HepG2 (cell line): Measurements from ENCODE around the gene OSTF1. TPM values are rescaled to one million over a fixed set of nuclear protein-coding genes. Genes with fewer than 3 reads are reported as not detected.
A peak's percentile ranks its signal among the peaks of the same experiment; 100 is the strongest.

Experiments
- ATF3 ChIP-seq: sonication (generic); formaldehyde crosslinking; IDR thresholded peaks from 2 replicates; pipeline ENCODE4 v1.4.0; 2020; ENCODE audit warnings: missing genetic modification reagents
- BATF2 ChIP-seq: sonication (generic); formaldehyde crosslinking; IDR thresholded peaks from 2 replicates; pipeline ENCODE4 v1.8.0; 2022; ENCODE audit warnings: mild to moderate bottlenecking, missing genetic modification reagents, moderate library complexity
- CHCHD3 ChIP-seq: sonication (generic); formaldehyde crosslinking; IDR thresholded peaks from 2 replicates; pipeline ENCODE4 v1.8.0; 2022; ENCODE audit warnings: mild to moderate bottlenecking, missing genetic modification reagents, moderate library complexity
- CTCF ChIP-seq: sonication (generic); formaldehyde crosslinking; IDR thresholded peaks from 2 replicates; pipeline ENCODE4 v1.5.0; 2020; ENCODE audit warnings: mild to moderate bottlenecking, missing genetic modification reagents, moderate library complexity
- JUN ChIP-seq: sonication (generic); formaldehyde crosslinking; IDR thresholded peaks from 2 replicates; pipeline ENCODE4 v1.4.0; 2020; ENCODE audit warnings: mild to moderate bottlenecking, missing genetic modification reagents
- MLXIP ChIP-seq: sonication (generic); formaldehyde crosslinking; IDR thresholded peaks from 2 replicates; pipeline ENCODE4 v1.9.0; 2021; ENCODE audit warnings: missing genetic modification reagents, borderline replicate concordance
- NFE2 ChIP-seq: sonication (generic); formaldehyde crosslinking; IDR thresholded peaks from 2 replicates; pipeline ENCODE4 v1.4.0; 2020; ENCODE audit warnings: missing genetic modification reagents
- NR3C1 ChIP-seq: sonication (generic); formaldehyde crosslinking; IDR thresholded peaks from 2 replicates; pipeline ENCODE4 v1.4.0; 2020; ENCODE audit warnings: missing genetic modification reagents
- RARG ChIP-seq: sonication (generic); formaldehyde crosslinking; IDR thresholded peaks from 2 replicates; pipeline ENCODE4 v1.4.0; 2020; ENCODE audit warnings: low read depth, mild to moderate bottlenecking, missing genetic modification reagents
- TRIM22 ChIP-seq: fragments of 450-650 bp; IDR thresholded peaks from 2 replicates; pipeline ENCODE4 v1.6.1; 2017
- ZHX1 ChIP-seq: sonication (generic); formaldehyde crosslinking; IDR thresholded peaks from 2 replicates; pipeline ENCODE4 v1.8.1; 2022; ENCODE audit warnings: low read depth, mild to moderate bottlenecking, missing genetic modification reagents
- ZMYM3 ChIP-seq: sonication (generic); formaldehyde crosslinking; IDR thresholded peaks from 2 replicates; pipeline ENCODE4 v1.5.1; 2020; ENCODE audit warnings: mild to moderate bottlenecking, missing genetic modification reagents
- ZNF20 ChIP-seq: sonication (generic); formaldehyde crosslinking; IDR thresholded peaks from 2 replicates; pipeline ENCODE4 v1.4.0; 2020; ENCODE audit warnings: mild to moderate bottlenecking, moderate library complexity, missing genetic modification reagents
- ZSCAN9 ChIP-seq: IDR thresholded peaks from 2 replicates; pipeline ENCODE4 v1.6.1; 2016; ENCODE audit warnings: borderline replicate concordance
- ZXDC ChIP-seq: sonication (generic); formaldehyde crosslinking; IDR thresholded peaks from 2 replicates; pipeline ENCODE4 v1.5.0; 2020; ENCODE audit warnings: mild to moderate bottlenecking, missing genetic modification reagents
- polyA plus RNA-seq, 8 experiments: library from polyadenylated mRNA; depleted of rRNA in 3 of 8; stranded (reverse) in 7 of 8; unstranded in 1 of 8; fragments of >200 nt; fragmentation: Illumina TruSeq in 4 of 8; extraction: Trizol in 4 of 8; gene quantifications; 2 replicates each; pipeline versions ENCODE4 v1.2.1 to v1.2.3, GENCODE V29; 2011 to 2016; ENCODE audit warnings: low read depth in 4 of 8, missing spikeins in 1 of 8, mixed read lengths in 1 of 8; ENCODE audit not compliant: insufficient read depth in 1 of 8
- total RNA-seq, 5 experiments: library from RNA; depleted of rRNA; stranded (reverse); fragments of >200 nt; fragmentation: Illumina TruSeq; extraction: Trizol; gene quantifications; 2 replicates each; pipeline ENCODE4 v1.2.3, GENCODE V29; 2016; ENCODE audit warnings: low read depth in 1 of 5

OSTF1 gene
- total and polyA plus RNA-seq, 2 of the 13 experiments (the other 11 are each of a cell fraction or from before 2014, with no cell fraction given): 16.8 to 39.0 TPM

GRCh38 chr9:75087824-75088645 lies at the start of gene OSTF1, which contains the start of gene NMRK1 (continued):
- TF ChIP-seq CTCF (CRISPR knock-in tag): peak; percentile 39
- no peak for TF ChIP-seq NFE2 (CRISPR knock-in tag)
- TF ChIP-seq ZHX1 (CRISPR knock-in tag): peak; percentile 68; the same call in 1 of the 2 replicates
- no peak for TF ChIP-seq ATF3 (CRISPR knock-in tag)
- peak; percentile 46; the same call in 1 of the 2 replicates for TF ChIP-seq CHCHD3 (CRISPR knock-in tag)
- TF ChIP-seq ZSCAN9 (CRISPR knock-in tag): no peak; the same call in 1 of the 2 replicates
- TF ChIP-seq NR3C1 (CRISPR knock-in tag): no peak
- no peak for TF ChIP-seq TRIM22
- 0 out of 2 replicates have a peak, but pooled peaks have one; percentile 4 for TF ChIP-seq ZXDC
- TF ChIP-seq BATF2: no peak
- TF ChIP-seq MLXIP (CRISPR knock-in tag): no peak
- no peak for TF ChIP-seq JUN
- TF ChIP-seq RARG: no peak
- peak; percentile 77 for TF ChIP-seq ZMYM3
- no peak for TF ChIP-seq ZNF20 (CRISPR knock-in tag)
